ENCODE results near the gene UBE2R2. TPM values are rescaled to one million over a fixed set of nuclear protein-coding genes. Genes with fewer than 3 reads are reported as not detected.

UBE2R2 gene
- total and polyA plus RNA-seq, 2 experiments from 2014 or later, result 35.5 to 45.6 TPM

DNA sequence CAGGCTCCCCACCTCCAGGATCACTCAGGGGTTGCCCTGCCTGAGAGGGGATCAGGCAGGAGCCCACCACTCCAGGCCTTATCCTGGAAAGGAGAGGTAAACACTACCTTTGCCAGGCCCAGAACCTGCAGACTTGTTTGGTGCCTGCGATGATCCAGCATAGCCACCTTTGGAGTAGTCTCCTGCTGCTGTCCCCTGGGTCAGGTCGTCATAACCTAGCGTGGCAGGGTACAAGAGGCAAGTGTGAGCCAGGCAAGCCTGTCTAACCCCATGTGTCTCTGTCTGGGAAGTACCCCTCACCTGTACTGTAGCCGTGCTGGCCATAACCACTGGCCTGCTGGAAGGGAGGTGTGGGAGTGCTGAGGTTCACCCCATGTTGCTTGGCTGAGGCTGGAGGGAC, 106.1 kb downstream of the UBE2R2 start:
- Histone ChIP-seq H3K4me3 (no peak overlapping the region), H3K36me3 (peaks cover 53% of the 10 kb centered on the region), H3K27me3 (no peaks in the 10 kb centered on the region), H3K4me1 (ENCODE audit: low read depth) (no peaks in the 10 kb centered on the region), H3K9me3 (ENCODE audit: low read depth) (no peaks in the 10 kb centered on the region), H3K27ac (peak overlapping the region; percentile 52)
- TF ChIP-seq, protein P1, sequence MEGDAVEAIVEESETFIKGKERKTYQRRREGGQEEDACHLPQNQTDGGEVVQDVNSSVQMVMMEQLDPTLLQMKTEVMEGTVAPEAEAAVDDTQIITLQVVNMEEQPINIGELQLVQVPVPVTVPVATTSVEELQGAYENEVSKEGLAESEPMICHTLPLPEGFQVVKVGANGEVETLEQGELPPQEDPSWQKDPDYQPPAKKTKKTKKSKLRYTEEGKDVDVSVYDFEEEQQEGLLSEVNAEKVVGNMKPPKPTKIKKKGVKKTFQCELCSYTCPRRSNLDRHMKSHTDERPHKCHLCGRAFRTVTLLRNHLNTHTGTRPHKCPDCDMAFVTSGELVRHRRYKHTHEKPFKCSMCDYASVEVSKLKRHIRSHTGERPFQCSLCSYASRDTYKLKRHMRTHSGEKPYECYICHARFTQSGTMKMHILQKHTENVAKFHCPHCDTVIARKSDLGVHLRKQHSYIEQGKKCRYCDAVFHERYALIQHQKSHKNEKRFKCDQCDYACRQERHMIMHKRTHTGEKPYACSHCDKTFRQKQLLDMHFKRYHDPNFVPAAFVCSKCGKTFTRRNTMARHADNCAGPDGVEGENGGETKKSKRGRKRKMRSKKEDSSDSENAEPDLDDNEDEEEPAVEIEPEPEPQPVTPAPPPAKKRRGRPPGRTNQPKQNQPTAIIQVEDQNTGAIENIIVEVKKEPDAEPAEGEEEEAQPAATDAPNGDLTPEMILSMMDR (IDR thresholded peaks at IDR 0.05; ENCODE audit: low read depth, low read length), result no peak
- DNase-seq (ENCODE audit: low read depth in 1 of 2, low spot score in 1 of 2), result no peak

DNA sequence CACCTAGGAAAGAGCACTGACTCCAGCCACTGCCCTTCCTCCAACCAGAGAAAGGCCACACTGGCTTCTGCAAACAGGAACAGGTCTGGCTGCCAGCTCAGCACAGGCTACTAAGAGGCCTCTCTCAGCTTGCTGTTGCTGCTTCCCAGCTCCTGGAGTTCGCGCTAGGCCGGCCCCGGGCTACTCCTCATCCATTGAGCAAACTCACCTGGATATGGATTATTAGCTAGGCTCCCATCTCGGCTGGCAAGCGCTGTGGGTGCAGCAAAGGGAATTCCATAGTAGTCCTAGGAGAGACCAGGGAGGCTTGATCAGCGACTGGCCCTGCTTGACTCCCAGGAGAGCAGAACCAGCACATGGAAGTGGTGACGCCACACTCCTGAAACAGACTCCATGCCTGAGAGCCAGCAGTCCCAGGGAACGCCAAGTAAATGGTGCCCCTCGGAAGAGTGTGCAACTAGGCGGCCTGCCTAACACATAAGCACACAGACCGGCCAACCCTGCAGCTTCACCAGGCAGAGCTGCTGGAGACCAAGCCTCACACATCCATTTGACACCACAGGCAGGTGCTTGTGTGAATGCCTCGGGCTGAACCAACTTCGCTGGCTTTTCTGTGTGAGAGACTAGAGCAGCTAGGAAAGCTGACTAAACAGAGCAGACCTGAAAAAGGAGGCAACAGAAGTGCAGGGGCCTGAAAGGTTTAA, 107.2 kb downstream of the UBE2R2 start:
- H3K4me3 ChIP-seq, result no peak overlapping the region
- H3K36me3 ChIP-seq, result peaks cover 52% of the 10 kb centered on the region
- DNase-seq (ENCODE audit: low read depth in 1 of 2, low spot score in 1 of 2), result no peak
- no peaks in the 10 kb centered on the region for H3K27me3 ChIP-seq
- H3K27ac ChIP-seq, result peak overlapping the region; percentile 60
- H3K4me1 ChIP-seq (ENCODE audit: low read depth), result no peaks in the 10 kb centered on the region
- TF ChIP-seq, protein P1 (IDR thresholded peaks at IDR 0.05; ENCODE audit: low read depth, low read length), result no peak
- no peaks in the 10 kb centered on the region for H3K9me3 ChIP-seq (ENCODE audit: low read depth)

DNA sequence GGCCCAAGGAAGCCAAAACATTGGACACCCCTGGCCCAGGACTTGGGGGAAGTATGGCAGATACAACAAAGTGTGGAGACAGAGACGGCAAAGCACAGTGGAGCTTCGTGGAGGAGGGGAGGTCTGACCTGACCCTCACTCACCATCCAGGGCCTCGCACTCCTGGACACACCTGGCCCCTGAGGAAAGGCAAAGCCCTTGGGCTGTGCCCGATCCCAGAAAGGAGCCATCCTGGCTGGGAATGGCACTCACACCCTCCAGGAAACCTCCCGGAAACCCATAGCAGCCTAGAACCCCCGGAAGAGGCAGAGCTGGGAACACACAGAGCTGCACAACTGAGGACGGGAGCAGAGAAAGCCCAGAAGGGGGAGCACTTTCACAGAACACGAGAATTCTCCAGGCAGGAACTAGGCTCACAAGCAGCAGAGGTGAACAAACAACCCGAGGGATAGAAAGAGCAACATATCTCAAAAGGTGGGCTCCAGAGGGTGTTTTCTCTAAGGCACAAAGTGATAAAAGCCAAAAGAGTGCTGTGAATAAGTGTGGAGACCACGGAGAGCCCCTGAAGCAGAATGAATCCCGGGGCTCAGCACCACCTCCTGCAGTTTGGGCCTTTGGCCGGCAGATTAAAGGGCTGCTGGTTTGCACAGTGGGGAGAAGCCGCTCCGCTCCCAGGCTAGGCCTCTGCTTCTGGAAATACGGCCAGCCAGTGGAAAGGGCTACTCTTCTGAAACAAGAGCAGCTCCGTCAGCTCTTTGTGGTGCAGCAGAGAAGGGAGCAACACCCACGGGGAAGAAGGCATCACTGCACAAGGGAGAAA, 108.2 kb downstream of the UBE2R2 start:
- TF ChIP-seq, protein P1 (IDR thresholded peaks at IDR 0.05; ENCODE audit: low read depth, low read length), result peak; percentile 73
- Histone ChIP-seq H3K27ac (peak overlapping the region; percentile 60), H3K36me3 (peaks cover 52% of the 10 kb centered on the region), H3K9me3 (ENCODE audit: low read depth) (no peaks in the 10 kb centered on the region), H3K4me1 (ENCODE audit: low read depth) (no peaks in the 10 kb centered on the region), H3K4me3 (no peak overlapping the region), H3K27me3 (no peaks in the 10 kb centered on the region)
- peak; percentile 64 to 74 for DNase-seq (ENCODE audit: low read depth in 1 of 2, low spot score in 1 of 2)

DNA sequence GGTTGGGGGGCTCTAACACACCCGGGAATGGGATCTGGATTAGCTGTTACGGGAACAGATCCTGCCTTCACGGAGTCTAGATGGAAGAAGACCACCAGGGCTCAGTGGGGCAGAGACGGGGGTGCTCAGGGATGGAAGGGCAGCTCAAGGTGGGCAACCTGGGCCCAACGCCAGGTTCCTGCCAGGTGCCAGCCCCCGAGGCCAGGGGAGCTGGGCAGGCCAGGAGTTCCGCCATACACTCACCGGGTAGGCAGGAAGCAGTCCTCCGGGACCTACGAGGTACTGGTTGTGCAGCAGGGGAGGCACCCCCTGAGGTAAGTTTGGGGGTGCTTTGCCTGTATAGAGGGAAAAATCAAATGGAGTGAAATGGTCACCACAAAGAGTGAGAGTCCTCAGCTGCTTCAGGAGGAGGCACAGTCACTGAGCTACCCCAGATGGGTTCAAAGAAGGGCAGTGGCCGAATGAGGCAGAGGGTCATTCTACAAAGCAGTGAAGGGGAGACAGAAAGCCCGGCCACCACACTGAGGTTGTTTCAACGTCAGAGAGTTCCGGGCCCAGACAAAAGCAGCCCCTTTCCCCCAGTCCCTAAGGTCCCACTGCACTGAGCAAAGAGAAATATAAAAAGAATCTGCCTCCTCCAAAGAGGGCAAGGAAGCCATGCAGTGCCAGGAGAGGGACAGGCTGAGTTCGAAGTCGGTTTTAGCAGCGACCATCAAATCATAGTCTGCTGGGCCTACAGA, 110.0 kb downstream of the UBE2R2 start:
- H3K27me3 ChIP-seq, result no peaks in the 10 kb centered on the region
- no peaks in the 10 kb centered on the region for H3K4me1 ChIP-seq (ENCODE audit: low read depth)
- H3K36me3 ChIP-seq, result peaks cover 44% of the 10 kb centered on the region
- no peak overlapping the region for H3K4me3 ChIP-seq
- no peaks in the 10 kb centered on the region for H3K9me3 ChIP-seq (ENCODE audit: low read depth)
- H3K27ac ChIP-seq, result peak overlapping the region; percentile 68
- no peak for DNase-seq (ENCODE audit: low read depth in 1 of 2, low spot score in 1 of 2)
- TF ChIP-seq, protein P1 (IDR thresholded peaks at IDR 0.05; ENCODE audit: low read depth, low read length), result no peak

DNA sequence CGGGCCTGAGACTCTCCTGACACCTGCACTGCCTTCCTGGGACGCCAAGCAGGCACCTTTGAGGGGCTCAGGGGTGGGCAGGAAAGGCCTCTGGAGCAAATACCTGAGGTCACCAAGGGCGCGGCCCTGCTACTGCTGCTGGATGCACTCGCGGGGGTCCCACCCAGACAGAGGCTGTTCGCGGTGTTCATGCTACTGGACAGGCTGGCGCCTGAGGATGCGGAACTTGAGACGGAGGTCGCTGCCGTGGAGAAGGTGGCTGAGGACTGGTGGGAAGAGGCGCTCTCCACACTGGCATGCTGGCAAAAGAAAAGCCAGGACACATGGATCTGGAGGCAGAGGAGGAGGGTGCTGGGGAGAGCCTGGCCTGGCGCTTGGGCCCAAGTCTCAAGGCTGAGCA, 110.7 kb downstream of the UBE2R2 start:
- TF ChIP-seq, protein P1 (IDR thresholded peaks at IDR 0.05; ENCODE audit: low read depth, low read length), result no peak
- no peak for DNase-seq (ENCODE audit: low read depth in 1 of 2, low spot score in 1 of 2)
- Histone ChIP-seq H3K36me3 (peaks cover 42% of the 10 kb centered on the region), H3K4me1 (ENCODE audit: low read depth) (no peaks in the 10 kb centered on the region), H3K9me3 (ENCODE audit: low read depth) (no peaks in the 10 kb centered on the region), H3K27me3 (no peaks in the 10 kb centered on the region), H3K27ac (peak overlapping the region; percentile 68), H3K4me3 (no peak overlapping the region)
